HEK293 (cell line): Measurements from ENCODE around the gene RTKN.

Source experiments
- GLIS1 ChIP-seq: fragments of 450-650 bp; formaldehyde crosslinking; IDR thresholded peaks from 2 replicates; pipeline ENCODE4 v1.5.1; 2016; ENCODE audit warnings: missing biosample characterization, missing genetic modification characterization
- KLF1 ChIP-seq: fragments of 450-650 bp; formaldehyde crosslinking; IDR thresholded peaks from 2 replicates; pipeline ENCODE4 v1.5.1; 2016; ENCODE audit warnings: missing biosample characterization, missing genetic modification characterization
- KLF8 ChIP-seq: fragments of 450-650 bp; formaldehyde crosslinking; IDR thresholded peaks from 2 replicates; pipeline ENCODE4 v1.5.1; 2016; ENCODE audit warnings: missing biosample characterization, missing genetic modification characterization
- PBX3 ChIP-seq: sonication (generic); formaldehyde crosslinking; IDR thresholded peaks from 2 replicates; pipeline ENCODE4 v1.8.1; 2022; ENCODE audit warnings: mild to moderate bottlenecking, moderate library complexity, missing genetic modification reagents
- SP3 ChIP-seq: fragments of 450-650 bp; formaldehyde crosslinking; IDR thresholded peaks from 2 replicates; pipeline ENCODE4 v1.5.1; 2016; ENCODE audit warnings: missing biosample characterization, missing genetic modification characterization
- ZBTB20 ChIP-seq: fragments of 450-650 bp; formaldehyde crosslinking; IDR thresholded peaks from 2 replicates; pipeline ENCODE4 v1.5.1; 2016; ENCODE audit warnings: missing biosample characterization, missing genetic modification characterization
- ZBTB48 ChIP-seq: fragments of 450-650 bp; formaldehyde crosslinking; IDR thresholded peaks from 2 replicates; pipeline ENCODE4 v1.5.1; 2016; ENCODE audit warnings: missing biosample characterization, missing genetic modification characterization
- ZEB2 ChIP-seq: fragments of 450-650 bp; formaldehyde crosslinking; IDR thresholded peaks from 2 replicates; pipeline ENCODE4 v1.5.1; 2016; ENCODE audit warnings: missing biosample characterization, missing genetic modification characterization
- ZNF214 ChIP-seq: fragments of 450-650 bp; formaldehyde crosslinking; IDR thresholded peaks from 2 replicates; pipeline ENCODE4 v1.5.1; 2017; ENCODE audit warnings: missing biosample characterization, mild to moderate bottlenecking, missing genetic modification characterization, borderline replicate concordance
- ZNF280C ChIP-seq: fragments of 450-650 bp; formaldehyde crosslinking; IDR thresholded peaks from 2 replicates; pipeline ENCODE4 v1.5.1; 2016; ENCODE audit warnings: missing biosample characterization, missing genetic modification characterization
- ZNF416 ChIP-seq: fragments of 450-650 bp; formaldehyde crosslinking; IDR thresholded peaks from 2 replicates; pipeline ENCODE4 v1.5.1; 2016; ENCODE audit warnings: missing biosample characterization, missing genetic modification characterization
- ZNF449 ChIP-seq: fragments of 450-650 bp; formaldehyde crosslinking; IDR thresholded peaks from 2 replicates; pipeline ENCODE4 v1.5.1; 2017; ENCODE audit warnings: missing biosample characterization, mild to moderate bottlenecking, missing genetic modification characterization, moderate library complexity
- ZNF629 ChIP-seq: fragments of 450-650 bp; formaldehyde crosslinking; IDR thresholded peaks from 2 replicates; pipeline ENCODE4 v1.5.1; 2017; ENCODE audit warnings: missing biosample characterization, missing genetic modification characterization
- ZNF843 ChIP-seq: fragments of 450-650 bp; formaldehyde crosslinking; IDR thresholded peaks from 2 replicates; pipeline ENCODE4 v1.5.1; 2016; ENCODE audit warnings: missing biosample characterization, missing genetic modification characterization
- TF ChIP-seq, protein P1 (sequence below): fragments of 450-650 bp; formaldehyde crosslinking; IDR thresholded peaks from 2 replicates; pipeline ENCODE4 v1.5.1; 2016; ENCODE audit warnings: missing biosample characterization, missing genetic modification characterization
- TF ChIP-seq, protein P2 (sequence below): fragments of 450-650 bp; formaldehyde crosslinking; IDR thresholded peaks from 2 replicates; pipeline ENCODE4 v1.5.1; 2016; ENCODE audit warnings: missing biosample characterization, missing genetic modification characterization
- TF ChIP-seq, protein P3 (sequence below): fragments of 450-650 bp; formaldehyde crosslinking; IDR thresholded peaks from 2 replicates; pipeline ENCODE4 v1.5.1; 2016; ENCODE audit warnings: missing biosample characterization, missing genetic modification characterization
- TF ChIP-seq, protein P4 (sequence below): fragments of 450-650 bp; formaldehyde crosslinking; IDR thresholded peaks from 2 replicates; pipeline ENCODE4 v1.5.1; 2017; ENCODE audit warnings: missing biosample characterization, missing genetic modification characterization
- TF ChIP-seq, protein P5 (sequence below): fragments of 450-650 bp; formaldehyde crosslinking; IDR thresholded peaks from 2 replicates; pipeline ENCODE4 v1.5.1; 2016; ENCODE audit warnings: missing biosample characterization, missing genetic modification characterization

The RTKN gene

GRCh38 chr2:74441690-74442482 lies at the start of gene RTKN (continued):
- TF ChIP-seq ZNF449 (tag by site-specific recombination) (0 out of 2 replicates have a peak, but pooled peaks have one; percentile 33), ZBTB20 (tag by site-specific recombination) (peak; percentile 95), ZNF629 (peak; percentile 36; the same call in 1 of the 2 replicates), ZNF280C (no peak), ZBTB48 (tag by site-specific recombination) (peak; percentile 97), ZNF843 (tag by site-specific recombination) (0 out of 2 replicates have a peak, but pooled peaks have one; percentile 11), KLF1 (tag by site-specific recombination) (peak; percentile 61), ZEB2 (tag by site-specific recombination) (peak; percentile 59), GLIS1 (tag by site-specific recombination) (peak; percentile 63; the same call in 1 of the 2 replicates), ZNF416 (tag by site-specific recombination) (no peak), KLF8 (tag by site-specific recombination) (peak; percentile 85; the same call in 1 of the 2 replicates), SP3 (tag by site-specific recombination) (peak; percentile 67), PBX3 (CRISPR knock-in tag) (peak; percentile 55), ZNF214 (tag by site-specific recombination) (no peak)
- TF ChIP-seq, protein P1, sequence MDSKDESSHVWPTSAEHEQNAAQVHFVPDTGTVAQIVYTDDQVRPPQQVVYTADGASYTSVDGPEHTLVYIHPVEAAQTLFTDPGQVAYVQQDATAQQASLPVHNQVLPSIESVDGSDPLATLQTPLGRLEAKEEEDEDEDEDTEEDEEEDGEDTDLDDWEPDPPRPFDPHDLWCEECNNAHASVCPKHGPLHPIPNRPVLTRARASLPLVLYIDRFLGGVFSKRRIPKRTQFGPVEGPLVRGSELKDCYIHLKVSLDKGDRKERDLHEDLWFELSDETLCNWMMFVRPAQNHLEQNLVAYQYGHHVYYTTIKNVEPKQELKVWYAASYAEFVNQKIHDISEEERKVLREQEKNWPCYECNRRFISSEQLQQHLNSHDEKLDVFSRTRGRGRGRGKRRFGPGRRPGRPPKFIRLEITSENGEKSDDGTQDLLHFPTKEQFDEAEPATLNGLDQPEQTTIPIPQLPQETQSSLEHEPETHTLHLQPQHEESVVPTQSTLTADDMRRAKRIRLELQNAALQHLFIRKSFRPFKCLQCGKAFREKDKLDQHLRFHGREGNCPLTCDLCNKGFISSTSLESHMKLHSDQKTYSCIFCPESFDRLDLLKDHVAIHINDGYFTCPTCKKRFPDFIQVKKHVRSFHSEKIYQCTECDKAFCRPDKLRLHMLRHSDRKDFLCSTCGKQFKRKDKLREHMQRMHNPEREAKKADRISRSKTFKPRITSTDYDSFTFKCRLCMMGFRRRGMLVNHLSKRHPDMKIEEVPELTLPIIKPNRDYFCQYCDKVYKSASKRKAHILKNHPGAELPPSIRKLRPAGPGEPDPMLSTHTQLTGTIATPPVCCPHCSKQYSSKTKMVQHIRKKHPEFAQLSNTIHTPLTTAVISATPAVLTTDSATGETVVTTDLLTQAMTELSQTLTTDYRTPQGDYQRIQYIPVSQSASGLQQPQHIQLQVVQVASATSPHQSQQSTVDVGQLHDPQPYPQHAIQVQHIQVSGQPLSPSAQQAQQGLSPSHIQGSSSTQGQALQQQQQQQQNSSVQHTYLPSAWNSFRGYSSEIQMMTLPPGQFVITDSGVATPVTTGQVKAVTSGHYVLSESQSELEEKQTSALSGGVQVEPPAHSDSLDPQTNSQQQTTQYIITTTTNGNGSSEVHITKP (tag by site-specific recombination): peak; percentile 80
- TF ChIP-seq, protein P2, sequence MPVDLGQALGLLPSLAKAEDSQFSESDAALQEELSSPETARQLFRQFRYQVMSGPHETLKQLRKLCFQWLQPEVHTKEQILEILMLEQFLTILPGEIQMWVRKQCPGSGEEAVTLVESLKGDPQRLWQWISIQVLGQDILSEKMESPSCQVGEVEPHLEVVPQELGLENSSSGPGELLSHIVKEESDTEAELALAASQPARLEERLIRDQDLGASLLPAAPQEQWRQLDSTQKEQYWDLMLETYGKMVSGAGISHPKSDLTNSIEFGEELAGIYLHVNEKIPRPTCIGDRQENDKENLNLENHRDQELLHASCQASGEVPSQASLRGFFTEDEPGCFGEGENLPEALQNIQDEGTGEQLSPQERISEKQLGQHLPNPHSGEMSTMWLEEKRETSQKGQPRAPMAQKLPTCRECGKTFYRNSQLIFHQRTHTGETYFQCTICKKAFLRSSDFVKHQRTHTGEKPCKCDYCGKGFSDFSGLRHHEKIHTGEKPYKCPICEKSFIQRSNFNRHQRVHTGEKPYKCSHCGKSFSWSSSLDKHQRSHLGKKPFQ (tag by site-specific recombination): 0 out of 2 replicates have a peak, but pooled peaks have one; percentile 12
- TF ChIP-seq, protein P3, sequence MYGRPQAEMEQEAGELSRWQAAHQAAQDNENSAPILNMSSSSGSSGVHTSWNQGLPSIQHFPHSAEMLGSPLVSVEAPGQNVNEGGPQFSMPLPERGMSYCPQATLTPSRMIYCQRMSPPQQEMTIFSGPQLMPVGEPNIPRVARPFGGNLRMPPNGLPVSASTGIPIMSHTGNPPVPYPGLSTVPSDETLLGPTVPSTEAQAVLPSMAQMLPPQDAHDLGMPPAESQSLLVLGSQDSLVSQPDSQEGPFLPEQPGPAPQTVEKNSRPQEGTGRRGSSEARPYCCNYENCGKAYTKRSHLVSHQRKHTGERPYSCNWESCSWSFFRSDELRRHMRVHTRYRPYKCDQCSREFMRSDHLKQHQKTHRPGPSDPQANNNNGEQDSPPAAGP: peak; percentile 9; the same call in 1 of the 2 replicates
- TF ChIP-seq, protein P4, sequence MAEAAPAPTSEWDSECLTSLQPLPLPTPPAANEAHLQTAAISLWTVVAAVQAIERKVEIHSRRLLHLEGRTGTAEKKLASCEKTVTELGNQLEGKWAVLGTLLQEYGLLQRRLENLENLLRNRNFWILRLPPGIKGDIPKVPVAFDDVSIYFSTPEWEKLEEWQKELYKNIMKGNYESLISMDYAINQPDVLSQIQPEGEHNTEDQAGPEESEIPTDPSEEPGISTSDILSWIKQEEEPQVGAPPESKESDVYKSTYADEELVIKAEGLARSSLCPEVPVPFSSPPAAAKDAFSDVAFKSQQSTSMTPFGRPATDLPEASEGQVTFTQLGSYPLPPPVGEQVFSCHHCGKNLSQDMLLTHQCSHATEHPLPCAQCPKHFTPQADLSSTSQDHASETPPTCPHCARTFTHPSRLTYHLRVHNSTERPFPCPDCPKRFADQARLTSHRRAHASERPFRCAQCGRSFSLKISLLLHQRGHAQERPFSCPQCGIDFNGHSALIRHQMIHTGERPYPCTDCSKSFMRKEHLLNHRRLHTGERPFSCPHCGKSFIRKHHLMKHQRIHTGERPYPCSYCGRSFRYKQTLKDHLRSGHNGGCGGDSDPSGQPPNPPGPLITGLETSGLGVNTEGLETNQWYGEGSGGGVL: 0 out of 2 replicates have a peak, but pooled peaks have one; percentile 27
- TF ChIP-seq, protein P5, sequence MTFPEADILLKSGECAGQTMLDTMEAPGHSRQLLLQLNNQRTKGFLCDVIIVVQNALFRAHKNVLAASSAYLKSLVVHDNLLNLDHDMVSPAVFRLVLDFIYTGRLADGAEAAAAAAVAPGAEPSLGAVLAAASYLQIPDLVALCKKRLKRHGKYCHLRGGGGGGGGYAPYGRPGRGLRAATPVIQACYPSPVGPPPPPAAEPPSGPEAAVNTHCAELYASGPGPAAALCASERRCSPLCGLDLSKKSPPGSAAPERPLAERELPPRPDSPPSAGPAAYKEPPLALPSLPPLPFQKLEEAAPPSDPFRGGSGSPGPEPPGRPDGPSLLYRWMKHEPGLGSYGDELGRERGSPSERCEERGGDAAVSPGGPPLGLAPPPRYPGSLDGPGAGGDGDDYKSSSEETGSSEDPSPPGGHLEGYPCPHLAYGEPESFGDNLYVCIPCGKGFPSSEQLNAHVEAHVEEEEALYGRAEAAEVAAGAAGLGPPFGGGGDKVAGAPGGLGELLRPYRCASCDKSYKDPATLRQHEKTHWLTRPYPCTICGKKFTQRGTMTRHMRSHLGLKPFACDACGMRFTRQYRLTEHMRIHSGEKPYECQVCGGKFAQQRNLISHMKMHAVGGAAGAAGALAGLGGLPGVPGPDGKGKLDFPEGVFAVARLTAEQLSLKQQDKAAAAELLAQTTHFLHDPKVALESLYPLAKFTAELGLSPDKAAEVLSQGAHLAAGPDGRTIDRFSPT (tag by site-specific recombination): peak; percentile 64
